CD14-positive monocyte (primary cell): Measurements from ENCODE around the gene ILF2. TPM values are rescaled to one million over a fixed set of nuclear protein-coding genes. Genes with fewer than 3 reads are reported as not detected.
A peak's percentile ranks its signal among the peaks of the same experiment; 100 is the strongest.

Experiments used
- DNase-seq, 3 donors: peaks; one replicate each; pipeline ENCODE4 v3.0.0-alpha.2; 2011 to 2022
- H2AFZ ChIP-seq: 2 replicates; pipeline ENCODE4 v1.6.0; 2012; ENCODE audit warnings: mild to moderate bottlenecking, low read depth, low read length, inconsistent platforms; ENCODE audit not compliant: insufficient read depth, poor library complexity, severe bottlenecking
- H3K27ac ChIP-seq, 2 donors: 1 replicate in 1 of 2; 2 replicates in 1 of 2; pipeline ENCODE4 v1.5.1; 2012 to 2013; ENCODE audit warnings: low read length in 2 of 2, control low read depth in 1 of 2, inconsistent platforms in 1 of 2, low read depth in 1 of 2, mild to moderate bottlenecking in 1 of 2
- H3K27me3 ChIP-seq, 2 donors: one replicate each; pipeline versions ENCODE4 v1.6.0 to v1.6.1; 2011 to 2013; ENCODE audit warnings: low read length in 2 of 2; ENCODE audit not compliant: control insufficient read depth in 2 of 2, insufficient read depth in 2 of 2
- H3K36me3 ChIP-seq, 2 donors: replicated peaks in 1 of 2; 1 replicate in 1 of 2; 2 replicates in 1 of 2; pipeline versions ENCODE4 v1.5.1 to v1.6.1; 2012 to 2013; ENCODE audit warnings: low read length in 2 of 2, control low read depth in 1 of 2, inconsistent platforms in 1 of 2, mild to moderate bottlenecking in 1 of 2; ENCODE audit not compliant: insufficient read depth in 2 of 2, control insufficient read depth in 1 of 2
- H3K4me1 ChIP-seq, 2 donors: 1 replicate in 1 of 2; 2 replicates in 1 of 2; pipeline versions ENCODE4 v1.5.1 to v1.6.1; 2012 to 2013; ENCODE audit warnings: low read length in 2 of 2, control low read depth in 1 of 2, inconsistent platforms in 1 of 2, mild to moderate bottlenecking in 1 of 2, moderate library complexity in 1 of 2; ENCODE audit not compliant: insufficient read depth in 2 of 2, control insufficient read depth in 1 of 2
- H3K4me2 ChIP-seq: replicated peaks from 2 replicates; pipeline ENCODE3; 2012; ENCODE audit warnings: low read length, moderate library complexity, mild to moderate bottlenecking; ENCODE audit not compliant: poor library complexity, severe bottlenecking; ENCODE audit errors: extremely low read depth
- H3K4me3 ChIP-seq, 3 experiments: fragments of 200-600 bp in 1 of 3; sonication (generic) in 1 of 3; replicated peaks in 1 of 3; 1 replicate in 2 of 3; 2 replicates in 1 of 3; pipeline ENCODE4 v1.5.1; 2011 to 2013; ENCODE audit warnings: low read length in 3 of 3, mild to moderate bottlenecking in 3 of 3, control low read depth in 2 of 3, low read depth in 2 of 3, inconsistent platforms in 1 of 3, moderate library complexity in 1 of 3
- H3K79me2 ChIP-seq: 2 replicates; pipeline ENCODE4 v1.6.0; 2012; ENCODE audit warnings: mild to moderate bottlenecking, control low read depth, inconsistent platforms, low read length, moderate library complexity; ENCODE audit not compliant: insufficient read depth
- H3K9ac ChIP-seq: 2 replicates; pipeline ENCODE4 v1.6.0; 2017; ENCODE audit warnings: low read length, mild to moderate bottlenecking; ENCODE audit not compliant: insufficient read depth, poor library complexity, severe bottlenecking
- H3K9me3 ChIP-seq, 2 donors: replicated peaks in 1 of 2; 1 replicate in 1 of 2; 2 replicates in 1 of 2; pipeline versions ENCODE4 v1.5.1 to v1.6.1; 2012 to 2013; ENCODE audit warnings: low read length in 2 of 2, control low read depth in 1 of 2; ENCODE audit not compliant: control insufficient read depth in 1 of 2, insufficient read depth in 1 of 2
- H4K20me1 ChIP-seq: 2 replicates; pipeline ENCODE4 v1.6.0; 2012; ENCODE audit warnings: mild to moderate bottlenecking, low read length, control low read depth, moderate library complexity; ENCODE audit not compliant: insufficient read depth
- H3K27ac Mint-ChIP-seq, 7 donors: one replicate each; pipeline ENCODE4 v1.8.0; 2020; ENCODE audit warnings: mild to moderate bottlenecking in 7 of 7, mixed read lengths in 7 of 7, moderate library complexity in 6 of 7, inconsistent platforms in 2 of 7
- H3K27me3 Mint-ChIP-seq, 3 donors: one replicate each; pipeline ENCODE4 v1.8.0; 2021 to 2022; ENCODE audit warnings: low read depth in 3 of 3, mild to moderate bottlenecking in 3 of 3, mixed read lengths in 3 of 3, moderate library complexity in 3 of 3, inconsistent platforms in 1 of 3
- H3K36me3 Mint-ChIP-seq, 2 donors: one replicate each; pipeline ENCODE4 v1.8.0; 2020; ENCODE audit warnings: mixed read lengths in 2 of 2, inconsistent platforms in 1 of 2, mild to moderate bottlenecking in 1 of 2
- H3K4me1 Mint-ChIP-seq: one replicate; pipeline ENCODE4 v1.8.0; 2020; ENCODE audit warnings: mild to moderate bottlenecking, mixed read lengths
- H3K4me3 Mint-ChIP-seq, 2 donors: one replicate each; pipeline ENCODE4 v1.8.0; 2020; ENCODE audit warnings: mild to moderate bottlenecking in 2 of 2, mixed read lengths in 2 of 2, moderate library complexity in 1 of 2
- H3K9me3 Mint-ChIP-seq, 7 donors: one replicate each; pipeline ENCODE4 v1.8.0; 2020 to 2022; ENCODE audit warnings: mixed read lengths in 7 of 7, mild to moderate bottlenecking in 6 of 7, moderate library complexity in 6 of 7, inconsistent platforms in 2 of 7
- CTCF ChIP-seq: fragments of 200-600 bp; IDR thresholded peaks from one replicate; pipeline ENCODE4 v1.8.0; 2022; ENCODE audit warnings: antibody characterized with exemption, mild to moderate bottlenecking
- WGBS: methylation state at CpG from one replicate; pipeline ENCODE4 v1.1.5; 2013; ENCODE audit warnings: missing lambda C conversion rate; ENCODE audit not compliant: insufficient coverage; 5-methylcytosine and 5-hydroxymethylcytosine counted together
- intact Hi-C, 2 donors: fragments of 100-400 bp; cut with micrococcal nuclease; formaldehyde crosslinking; loops; one replicate each; pipeline versions ENCODE4 v1.15.0 to v1.15.1; 2023
- polyA plus RNA-seq, 3 donors: library from polyadenylated mRNA; depleted of rRNA in 1 of 3; unstranded in 2 of 3; stranded (reverse) in 1 of 3; fragments of 300-500 nt in 2 of 3; fragments of >200 nt in 1 of 3; fragmentation: Illumina TruSeq in 2 of 3; gene quantifications; 1 replicate in 2 of 3; 2 replicates in 1 of 3; pipeline ENCODE4 v1.2.3, GENCODE V29; 2012 to 2021

Gene ILF2
- polyA plus RNA-seq, 3 donors: 103 to 118 (median 115) TPM

- 2% methylated on average over 60 of the region's 65 CpGs for WGBS
- H3K9ac ChIP-seq: peak within 1 kb of the TSS; percentile 99
- H3K4me3 Mint-ChIP-seq: peak within 1 kb of the TSS; percentile 90 to 97
- peak within 1 kb of the TSS; percentile 61 to 85 (median 85) for H3K4me3 ChIP-seq
- H3K27ac ChIP-seq: peak within 1 kb of the TSS; percentile 98
- H3K27me3 ChIP-seq: no peaks in the 10 kb centered on the region
- peaks cover 49% of the 10 kb centered on the region for H3K79me2 ChIP-seq
- H3K36me3 Mint-ChIP-seq: peaks cover 26 to 39% of the 10 kb centered on the region in 2 donors
- peaks cover 37% of the 10 kb centered on the region for H3K4me1 Mint-ChIP-seq
- peaks cover 42% of the 10 kb centered on the region for H4K20me1 ChIP-seq
- H3K4me1 ChIP-seq: peaks cover 24 to 40% of the 10 kb centered on the region in 2 donors
- DNase-seq: peak; percentile 98 to 99 (median 98)
- H2AFZ ChIP-seq: peak within 1 kb of the TSS; percentile 65
- H3K27me3 Mint-ChIP-seq: peaks cover 0 to 2% (median 0%) of the 10 kb centered on the region in 3 donors
- H3K36me3 ChIP-seq: peaks cover 30 to 33% of the 10 kb centered on the region in 2 donors
- H3K9me3 ChIP-seq: no peaks in the 10 kb centered on the region
- TF ChIP-seq CTCF: no peak
- intact Hi-C loops: loop anchor here (5.0 kb wide), 4 partner anchors 37 to 103 kb away; partner anchors contain the start of gene ILF2 (in 1 of the 2)
- H3K9me3 Mint-ChIP-seq: no peaks in the 10 kb centered on the region
- H3K4me2 ChIP-seq: peak within 1 kb of the TSS; percentile 90
- H3K27ac Mint-ChIP-seq: peak within 1 kb of the TSS; percentile 99 to 100 (median 100)
Observed at GRCh38 chr1:153633754-153634665, 36.8 kb downstream of the ILF2 start, which contains the start of gene CHTOP. Gene CHTOP, plus strand, starts transcription at chr1:153634066. Its CDS starts 2,523 bp downstream, at chr1:153636589.

GRCh38 chr1:153633161-153633753 is 37.5 kb downstream of the ILF2 start:
- peaks cover 24 to 40% of the 10 kb centered on the region in 2 donors for H3K4me1 ChIP-seq
- TF ChIP-seq CTCF: no peak
- peaks cover 39% of the 10 kb centered on the region for H4K20me1 ChIP-seq
- 73% methylated on average over 8 of the region's 18 CpGs for WGBS
- Mint-ChIP-seq H3K27me3 (peaks cover 0 to 2% (median 0%) of the 10 kb centered on the region in 3 donors), H3K27ac (peak overlapping the region; percentile 99 to 100 (median 100)), H3K36me3 (peaks cover 20 to 31% of the 10 kb centered on the region in 2 donors), H3K4me1 (peaks cover 41% of the 10 kb centered on the region), H3K4me3 (peak overlapping the region; percentile 90 to 97), H3K9me3 (no peaks in the 10 kb centered on the region)
- H3K36me3 ChIP-seq: peaks cover 24 to 25% of the 10 kb centered on the region in 2 donors
- H3K79me2 ChIP-seq: peaks cover 42% of the 10 kb centered on the region
- intact Hi-C loops: loop anchor here (5.0 kb wide), 4 partner anchors 36 to 104 kb away; partner anchors contain the start of gene ILF2 (in 1 of the 2)
- peak overlapping the region; percentile 18 to 85 (median 85) for H3K4me3 ChIP-seq
- no peaks in the 10 kb centered on the region for H3K9me3 ChIP-seq
- H3K27ac ChIP-seq: peak overlapping the region; percentile 98
- DNase-seq: no peak
- H3K4me2 ChIP-seq: peak overlapping the region; percentile 90
- no peaks in the 10 kb centered on the region for H3K27me3 ChIP-seq
- peak overlapping the region; percentile 65 for H2AFZ ChIP-seq
- no peak overlapping the region for H3K9ac ChIP-seq
